Suprapubic skin (tissue), 4 donors: ENCODE measurements around the gene TSEN54. TPM values are rescaled to one million over a fixed set of nuclear protein-coding genes. Genes with fewer than 3 reads are reported as not detected.

Source experiments
- DNase-seq, 2 donors: peaks; one replicate each; pipeline ENCODE4 v3.0.0-alpha.2; 2019; ENCODE audit warnings: low spot score in 2 of 2
- H3K27ac ChIP-seq: fragments of 200-600 bp; sonication (generic); one replicate; pipeline ENCODE4 v1.5.1; 2019
- H3K27me3 ChIP-seq: fragments of 200-600 bp; sonication (generic); one replicate; pipeline ENCODE4 v1.5.1; 2019
- H3K36me3 ChIP-seq: fragments of 200-600 bp; sonication (generic); one replicate; pipeline ENCODE4 v1.5.1; 2019
- H3K4me1 ChIP-seq: fragments of 200-600 bp; sonication (generic); one replicate; pipeline ENCODE4 v1.5.1; 2019
- H3K4me3 ChIP-seq: fragments of 200-600 bp; sonication (generic); one replicate; pipeline ENCODE4 v1.5.1; 2019; ENCODE audit warnings: mild to moderate bottlenecking
- H3K9me3 ChIP-seq: fragments of 200-600 bp; sonication (generic); one replicate; pipeline ENCODE4 v1.5.1; 2019
- CTCF ChIP-seq, 2 donors: fragments of 200-600 bp in 1 of 2; fragments of 450-650 bp in 1 of 2; sonication (generic) in 1 of 2; IDR thresholded peaks; one replicate each; pipeline ENCODE4 v1.5.1; 2016 to 2019; ENCODE audit warnings: antibody characterized with exemption in 2 of 2, mild to moderate bottlenecking in 1 of 2, moderate library complexity in 1 of 2
- EP300 ChIP-seq: sonication (generic); formaldehyde crosslinking; IDR thresholded peaks from one replicate; pipeline ENCODE4 v1.6.1; 2017; ENCODE audit warnings: antibody characterized with exemption
- POLR2A ChIP-seq, 2 donors: fragments of 450-650 bp; IDR thresholded peaks; one replicate each; pipeline ENCODE4 v1.6.1; 2017; ENCODE audit warnings: antibody characterized with exemption in 2 of 2, mild to moderate bottlenecking in 2 of 2, moderate library complexity in 2 of 2
- POLR2AphosphoS5 ChIP-seq, 3 donors: sonication (generic); formaldehyde crosslinking; IDR thresholded peaks; one replicate each; pipeline ENCODE4 v1.6.1; 2017; ENCODE audit warnings: antibody characterized with exemption in 3 of 3
- WGBS: methylation state at CpG from one replicate; pipeline ENCODE4 v1.1.5; 2018; 5-methylcytosine and 5-hydroxymethylcytosine counted together
- total RNA-seq, 4 donors: library from RNA; depleted of rRNA; stranded (reverse); fragments of >200 nt; gene quantifications; one replicate each; pipeline ENCODE4 v1.1.0, GENCODE V29; 2016

Gene TSEN54
- 10 to 100 TPM; 53.9 to 73.5 (median 62.9) TPM for total RNA-seq

- WGBS = 0% methylated on average over 5 of the region's 45 CpGs
- peak; percentile 95 to 96 for DNase-seq
- Histone ChIP-seq H3K4me3 (peak within 1 kb of the TSS; percentile 79), H3K9me3 (no peaks in the 10 kb centered on the region), H3K27me3 (no peaks in the 10 kb centered on the region), H3K4me1 (peaks cover 39% of the 10 kb centered on the region), H3K36me3 (peaks cover 16% of the 10 kb centered on the region), H3K27ac (peak within 1 kb of the TSS; percentile 79)
- TF ChIP-seq POLR2A (IDR thresholded peaks at IDR 0.05) (no peak), CTCF (IDR thresholded peaks at IDR 0.05) (no peak), EP300 (no peak), POLR2AphosphoS5 (IDR thresholded peaks at IDR 0.05) (no peak)
Observed at GRCh38 chr17:75516255-75516618, at the start of gene TSEN54. Gene TSEN54, plus strand, starts transcription at chr17:75516528. Its CDS starts 33 bp downstream, at chr17:75516561.

GRCh38 chr17:75468291-75468754 is 48.0 kb upstream of the TSEN54 start:
- whole genome bisulfite sequencing = 61% methylated on average over 8 of the region's 8 CpGs
- Histone ChIP-seq H3K27ac (no peak overlapping the region), H3K4me1 (peaks cover 14% of the 10 kb centered on the region), H3K4me3 (no peak overlapping the region), H3K36me3 (peaks cover 13% of the 10 kb centered on the region), H3K9me3 (no peaks in the 10 kb centered on the region), H3K27me3 (no peaks in the 10 kb centered on the region)
- TF ChIP-seq POLR2AphosphoS5 (IDR thresholded peaks at IDR 0.05) = no peak
- no peak for TF ChIP-seq POLR2A (IDR thresholded peaks at IDR 0.05)
- TF ChIP-seq EP300 = no peak
- DNase-seq = no peak

GRCh38 chr17:75468779-75469373 is 47.5 kb upstream of the TSEN54 start:
- WGBS = 69% methylated on average over 13 of the region's 13 CpGs
- no peak for TF ChIP-seq EP300
- TF ChIP-seq CTCF (IDR thresholded peaks at IDR 0.05) = no peak
- TF ChIP-seq POLR2A (IDR thresholded peaks at IDR 0.05) = no peak
- TF ChIP-seq POLR2AphosphoS5 (IDR thresholded peaks at IDR 0.05) = no peak
- H3K4me3 ChIP-seq = no peak overlapping the region

GRCh38 chr17:75471207-75471606 is 45.1 kb upstream of the TSEN54 start:
- H3K9me3 ChIP-seq = no peaks in the 10 kb centered on the region
- H3K27me3 ChIP-seq = no peaks in the 10 kb centered on the region
- 92% methylated on average over 6 of the region's 6 CpGs for WGBS
- peaks cover 24% of the 10 kb centered on the region for H3K4me1 ChIP-seq
- no peak overlapping the region for H3K4me3 ChIP-seq
- DNase-seq = no peak
- H3K36me3 ChIP-seq = peaks cover 27% of the 10 kb centered on the region
- no peak overlapping the region for H3K27ac ChIP-seq
- TF ChIP-seq EP300 (no peak), POLR2A (IDR thresholded peaks at IDR 0.05) (no peak), POLR2AphosphoS5 (IDR thresholded peaks at IDR 0.05) (no peak), CTCF (IDR thresholded peaks at IDR 0.05) (no peak)

More at GRCh38 chr17:75468779-75469373, 47.5 kb upstream of the TSEN54 start:
- no peak for DNase-seq
- Histone ChIP-seq H3K27me3 (no peaks in the 10 kb centered on the region), H3K9me3 (no peaks in the 10 kb centered on the region), H3K36me3 (peaks cover 14% of the 10 kb centered on the region), H3K27ac (no peak overlapping the region), H3K4me1 (peaks cover 14% of the 10 kb centered on the region)

- DNase-seq = no peak
- Histone ChIP-seq H3K4me3 (no peak overlapping the region), H3K27me3 (no peaks in the 10 kb centered on the region), H3K4me1 (peaks cover 33% of the 10 kb centered on the region), H3K9me3 (no peaks in the 10 kb centered on the region), H3K27ac (no peak overlapping the region), H3K36me3 (peaks cover 27% of the 10 kb centered on the region)
- TF ChIP-seq POLR2AphosphoS5 (IDR thresholded peaks at IDR 0.05) = no peak
- TF ChIP-seq POLR2A (IDR thresholded peaks at IDR 0.05) = no peak
- TF ChIP-seq CTCF (IDR thresholded peaks at IDR 0.05) = no peak
- no peak for TF ChIP-seq EP300
- WGBS = 55% methylated on average over 4 of the region's 4 CpGs
Observed at GRCh38 chr17:75472119-75472518, 44.2 kb upstream of the TSEN54 start.
